T-cell (primary cell): ENCODE measurements around the gene NOLC1. TPM values are rescaled to one million over a fixed set of nuclear protein-coding genes. Genes with fewer than 3 reads are reported as not detected.
A peak's percentile ranks its signal among the peaks of the same experiment; 100 is the strongest.

Source experiments
- ATAC-seq, 4 experiments: fragments of 200-7000 bp in 3 of 4; fragments of 150-1000 bp in 1 of 4; cut with Tn5 transposase; replicated peaks in 1 of 4; 1 replicate in 3 of 4; 2 replicates in 1 of 4; pipeline ENCODE4 v1.10.0; 2021; ENCODE audit warnings: moderate library complexity in 3 of 4, mild to moderate bottlenecking in 2 of 4, moderate number of reproducible peaks in 1 of 4
- CTCF ChIA-PET, 2 donors: fragments of 300-600 bp; sonication (Branson Sonifier 250); formaldehyde crosslinking; loops; one replicate each; lab custom pipeline; 2022; ENCODE audit warnings: antibody characterized with exemption in 2 of 2; lab: Charles Lee
- POLR2A ChIA-PET, 2 donors: fragments of 300-600 bp; sonication (Branson Sonifier 250); formaldehyde crosslinking; loops; one replicate each; lab custom pipeline; 2022; ENCODE audit warnings: antibody characterized with exemption in 2 of 2; lab: Charles Lee
- DNase-seq, 35 experiments: peaks; one replicate each; pipeline versions ENCODE4 v3.0.0 to v3.0.0-alpha.2; 2013 to 2023
- H3K27ac ChIP-seq: one replicate; pipeline ENCODE4 v1.5.1; 2013; ENCODE audit warnings: low read length
- H3K27me3 ChIP-seq, 2 experiments: replicated peaks in 1 of 2; 1 replicate in 1 of 2; 2 replicates in 1 of 2; pipeline versions ENCODE4 v1.6.1 to v1.7.0; 2013; ENCODE audit warnings: low read length in 1 of 2, mixed read lengths in 1 of 2; ENCODE audit not compliant: control insufficient read depth in 2 of 2, insufficient read depth in 2 of 2; ENCODE audit errors: extremely low read depth in 1 of 2
- H3K36me3 ChIP-seq, 2 donors: 1 replicate in 1 of 2; 2 replicates in 1 of 2; pipeline versions ENCODE4 v1.6.1 to v1.7.0; 2013; ENCODE audit warnings: low read length in 1 of 2; ENCODE audit not compliant: control insufficient read depth in 2 of 2, insufficient read depth in 1 of 2; ENCODE audit errors: extremely low read depth in 1 of 2
- H3K4me1 ChIP-seq, 2 experiments: 1 replicate in 1 of 2; 2 replicates in 1 of 2; pipeline versions ENCODE4 v1.6.1 to v1.7.0; 2013; ENCODE audit warnings: low read length in 2 of 2, mixed read lengths in 1 of 2; ENCODE audit not compliant: insufficient read depth in 2 of 2, control insufficient read depth in 1 of 2; ENCODE audit errors: extremely low read depth in 1 of 2
- H3K4me3 ChIP-seq, 2 donors: 1 replicate in 1 of 2; 2 replicates in 1 of 2; pipeline versions ENCODE4 v1.5.1 to v1.7.0; 2013; ENCODE audit warnings: mild to moderate bottlenecking in 2 of 2, low read length in 1 of 2, moderate library complexity in 1 of 2; ENCODE audit not compliant: control insufficient read depth in 1 of 2; ENCODE audit errors: extremely low read depth in 1 of 2
- H3K9me3 ChIP-seq: 2 replicates; pipeline ENCODE4 v1.7.0; 2013
- H3K27ac Mint-ChIP-seq, 2 donors: one replicate each; pipeline ENCODE4 v1.8.0; 2020 to 2021; ENCODE audit warnings: mild to moderate bottlenecking in 2 of 2, mixed read lengths in 2 of 2
- H3K27me3 Mint-ChIP-seq, 2 donors: one replicate each; pipeline ENCODE4 v1.8.0; 2021 to 2022; ENCODE audit warnings: mixed read lengths in 2 of 2
- H3K36me3 Mint-ChIP-seq: one replicate; pipeline ENCODE4 v1.8.0; 2021; ENCODE audit warnings: mixed read lengths
- H3K4me1 Mint-ChIP-seq, 3 donors: one replicate each; pipeline ENCODE4 v1.8.0; 2020 to 2022; ENCODE audit warnings: mixed read lengths in 3 of 3, mild to moderate bottlenecking in 1 of 3
- H3K4me3 Mint-ChIP-seq, 3 donors: one replicate each; pipeline ENCODE4 v1.8.0; 2020 to 2022; ENCODE audit warnings: mild to moderate bottlenecking in 3 of 3, mixed read lengths in 3 of 3, moderate library complexity in 3 of 3
- H3K9me3 Mint-ChIP-seq, 3 donors: one replicate each; pipeline ENCODE4 v1.8.0; 2020 to 2022; ENCODE audit warnings: mixed read lengths in 3 of 3
- WGBS: methylation state at CpG from one replicate; pipeline ENCODE4 v1.1.5; 2013; ENCODE audit warnings: missing lambda C conversion rate; ENCODE audit not compliant: insufficient coverage; 5-methylcytosine and 5-hydroxymethylcytosine counted together
- total RNA-seq, 35 experiments: library from RNA in 6 of 35; stranded (reverse) in 6 of 35; fragments of 120-200 nt in 1 of 35; gene quantifications; one replicate each; pipeline versions ENCODE4 v1.2.1 to v1.2.4 and lab custom pipeline; 2013 to 2026

Gene NOLC1
- total RNA-seq, 5 donors from 2014 or later (not counting 1 experiment from before 2014, with no cell fraction given), result 40.7 to 69.8 (median 62.4) TPM

- peaks cover 13 to 56% of the 10 kb centered on the region in 2 donors for H3K36me3 ChIP-seq
- ATAC-seq, result no peak
- H3K27ac ChIP-seq, result no peak overlapping the region
- CTCF ChIA-PET, result no interaction called here
- POLR2A ChIA-PET, result no interaction called here
- no peaks in the 10 kb centered on the region for H3K9me3 Mint-ChIP-seq
- no peaks in the 10 kb centered on the region for H3K27me3 Mint-ChIP-seq
- H3K27ac Mint-ChIP-seq, result no peak overlapping the region
- no peak overlapping the region for H3K4me3 ChIP-seq
- no peaks in the 10 kb centered on the region for H3K27me3 ChIP-seq
- 98% methylated on average over 7 of the region's 13 CpGs for WGBS
- peaks cover 40% of the 10 kb centered on the region for H3K36me3 Mint-ChIP-seq
- no peak overlapping the region for H3K4me3 Mint-ChIP-seq
- DNase-seq, result no peak
- no peaks in the 10 kb centered on the region for H3K9me3 ChIP-seq
- peaks cover 18 to 22% (median 22%) of the 10 kb centered on the region in 3 donors for H3K4me1 Mint-ChIP-seq
- peaks cover 7 to 14% of the 10 kb centered on the region in 2 experiments for H3K4me1 ChIP-seq
Measured at GRCh38 chr10:102148275-102148674, 3.9 kb upstream of the NOLC1 start.

GRCh38 chr10:102150970-102151773 lies 1.0 kb upstream of the NOLC1 start:
- H3K4me1 Mint-ChIP-seq, result peaks cover 40 to 45% (median 42%) of the 10 kb centered on the region in 3 donors
- H3K4me3 Mint-ChIP-seq, result peak overlapping the region; percentile 89 to 96 (median 94)
- ChIA-PET POLR2A (interaction anchor here (0.6 to 1.1 kb wide), 2 partner anchors 16 to 468 kb away, joined by 4 to 8 read pairs; no protein-coding TSS in a partner anchor), CTCF (interaction anchor here in 1 of 2 donors (0.5 to 1.7 kb wide), 3 partner anchors 19 to 352 kb away, joined by 3 to 8 read pairs (median 3); partner anchors contain the start of gene PPRC1)
- H3K27me3 ChIP-seq, result no peaks in the 10 kb centered on the region
- H3K27ac ChIP-seq, result peak overlapping the region; percentile 94
- H3K9me3 Mint-ChIP-seq, result no peaks in the 10 kb centered on the region
- H3K27me3 Mint-ChIP-seq, result no peaks in the 10 kb centered on the region
- peaks cover 21% of the 10 kb centered on the region for H3K36me3 Mint-ChIP-seq
- H3K36me3 ChIP-seq, result peaks cover 13 to 46% of the 10 kb centered on the region in 2 donors
- peaks cover 9 to 36% of the 10 kb centered on the region in 2 experiments for H3K4me1 ChIP-seq
- peak overlapping the region in 1 of 2 donors; percentile 63 for H3K4me3 ChIP-seq
- no peaks in the 10 kb centered on the region for H3K9me3 ChIP-seq
- no peak for ATAC-seq
- 78% methylated on average over 3 of the region's 3 CpGs for WGBS
- no peak for DNase-seq
- peak overlapping the region; percentile 89 to 93 for H3K27ac Mint-ChIP-seq

GRCh38 chr10:102152545-102152890 lies 329 bp downstream of the NOLC1 start:
- peak overlapping the region; percentile 89 to 93 for H3K27ac Mint-ChIP-seq
- H3K27me3 ChIP-seq, result no peaks in the 10 kb centered on the region
- H3K27ac ChIP-seq, result peak overlapping the region; percentile 72
- H3K27me3 Mint-ChIP-seq, result no peaks in the 10 kb centered on the region
- peaks cover 26% of the 10 kb centered on the region for H3K36me3 Mint-ChIP-seq
- 0% methylated on average over 14 of the region's 19 CpGs for WGBS
- peaks cover 9 to 38% of the 10 kb centered on the region in 2 experiments for H3K4me1 ChIP-seq
- no peaks in the 10 kb centered on the region for H3K9me3 Mint-ChIP-seq
- H3K4me3 Mint-ChIP-seq, result peak overlapping the region; percentile 89 to 96 (median 94)
- ATAC-seq (peak; percentile 9 to 18 (median 11)), DNase-seq (peak in 6 of 35 experiments; percentile 5 to 22 (median 12))
- peak overlapping the region; percentile 63 to 94 for H3K4me3 ChIP-seq
- no peaks in the 10 kb centered on the region for H3K9me3 ChIP-seq
- H3K36me3 ChIP-seq, result peaks cover 7 to 49% of the 10 kb centered on the region in 2 donors
- POLR2A ChIA-PET, result interaction anchor here in 1 of 2 donors (0.7 to 1.1 kb wide), 2 partner anchors 17 to 1617 kb away, joined by 3 to 4 read pairs; no protein-coding TSS in a partner anchor
- H3K4me1 Mint-ChIP-seq, result peaks cover 51 to 58% (median 52%) of the 10 kb centered on the region in 3 donors
- CTCF ChIA-PET, result interaction anchor here in 1 of 2 donors (0.7 to 1.7 kb wide), 4 partner anchors 17 to 350 kb away, joined by 3 to 8 read pairs (median 4); partner anchors contain the start of genes CUEDC2 and PPRC1

GRCh38 chr10:102153093-102153620 lies 968 bp downstream of the NOLC1 start:
- Mint-ChIP-seq H3K27ac (peak overlapping the region; percentile 89 to 93), H3K36me3 (peaks cover 24% of the 10 kb centered on the region), H3K27me3 (no peaks in the 10 kb centered on the region), H3K4me3 (peak overlapping the region; percentile 89 to 96 (median 94)), H3K4me1 (peaks cover 51 to 58% (median 54%) of the 10 kb centered on the region in 3 donors), H3K9me3 (no peaks in the 10 kb centered on the region)
- 36% methylated on average over 2 of the region's 5 CpGs for WGBS
- H3K27me3 ChIP-seq, result no peaks in the 10 kb centered on the region
- ChIA-PET CTCF (interaction anchor here (0.6 to 1.6 kb wide), 4 partner anchors 16 to 81 kb away, joined by 3 to 6 read pairs (median 4); no protein-coding TSS in a partner anchor), POLR2A (no interaction called here)
- H3K27ac ChIP-seq, result peak overlapping the region; percentile 72
- peak overlapping the region; percentile 63 to 94 for H3K4me3 ChIP-seq
- H3K9me3 ChIP-seq, result no peaks in the 10 kb centered on the region
- ATAC-seq, result no peak
- H3K4me1 ChIP-seq, result peaks cover 9 to 38% of the 10 kb centered on the region in 2 experiments
- peaks cover 7 to 49% of the 10 kb centered on the region in 2 donors for H3K36me3 ChIP-seq
- DNase-seq, result peak in 1 of 35 experiments; percentile 15

GRCh38 chr10:102154466-102155116 lies 2.4 kb downstream of the NOLC1 start:
- 79% methylated on average over 2 of the region's 11 CpGs for WGBS
- ATAC-seq (no peak), DNase-seq (no peak)
- peaks cover 8 to 49% of the 10 kb centered on the region in 2 donors for H3K36me3 ChIP-seq
- ChIA-PET CTCF (interaction anchor here (0.6 to 1.6 kb wide), 5 partner anchors 15 to 559 kb away, joined by 4 to 10 read pairs (median 6); partner anchors contain the start of gene ARL3 (in 1 of the 2)), POLR2A (interaction anchor here in 1 of 2 donors (0.6 kb wide), 1 partner anchor 22 kb away, joined by 4 read pairs; no protein-coding TSS in a partner anchor)
- no peaks in the 10 kb centered on the region for H3K27me3 ChIP-seq
- H3K27ac Mint-ChIP-seq, result no peak overlapping the region
- H3K4me3 Mint-ChIP-seq, result peak overlapping the region; percentile 28 to 52 (median 47)
- H3K27me3 Mint-ChIP-seq, result no peaks in the 10 kb centered on the region
- H3K4me1 Mint-ChIP-seq, result peaks cover 52 to 58% (median 54%) of the 10 kb centered on the region in 3 donors
- peaks cover 25% of the 10 kb centered on the region for H3K36me3 Mint-ChIP-seq
- no peak overlapping the region for H3K4me3 ChIP-seq
- no peaks in the 10 kb centered on the region for H3K9me3 Mint-ChIP-seq
- peaks cover 9 to 38% of the 10 kb centered on the region in 2 experiments for H3K4me1 ChIP-seq
- no peaks in the 10 kb centered on the region for H3K9me3 ChIP-seq
- H3K27ac ChIP-seq, result no peak overlapping the region
